GM21619 (cell line): ENCODE results near the gene USH2A.

Experiments used
- ATAC-seq: cut with Tn5 transposase; IDR thresholded peaks from one replicate; pipeline ENCODE4 v1.9.1; 2021; ENCODE audit not compliant: unreplicated experiment

The USH2A gene

DNA sequence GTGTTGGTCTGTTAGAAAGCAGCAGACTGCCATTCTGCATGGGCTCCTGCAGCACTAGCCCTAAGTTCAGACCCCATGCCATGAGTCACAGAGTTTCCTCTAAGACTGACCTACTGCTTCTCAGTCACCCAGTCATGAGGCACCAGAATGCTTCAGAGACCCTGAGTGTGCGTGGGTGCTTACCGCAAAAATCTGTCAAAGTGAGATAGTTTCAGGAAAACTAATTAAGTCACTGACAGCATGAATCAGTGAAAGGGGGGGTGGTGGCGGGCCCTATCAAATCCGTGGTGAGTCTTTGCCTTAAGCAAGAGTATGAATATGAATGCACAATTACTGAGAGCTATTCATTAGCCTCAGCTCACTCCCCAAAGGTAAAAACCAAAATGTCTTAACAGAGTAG lies 758.0 kb downstream of the USH2A start:
- ATAC-seq = no peak

DNA sequence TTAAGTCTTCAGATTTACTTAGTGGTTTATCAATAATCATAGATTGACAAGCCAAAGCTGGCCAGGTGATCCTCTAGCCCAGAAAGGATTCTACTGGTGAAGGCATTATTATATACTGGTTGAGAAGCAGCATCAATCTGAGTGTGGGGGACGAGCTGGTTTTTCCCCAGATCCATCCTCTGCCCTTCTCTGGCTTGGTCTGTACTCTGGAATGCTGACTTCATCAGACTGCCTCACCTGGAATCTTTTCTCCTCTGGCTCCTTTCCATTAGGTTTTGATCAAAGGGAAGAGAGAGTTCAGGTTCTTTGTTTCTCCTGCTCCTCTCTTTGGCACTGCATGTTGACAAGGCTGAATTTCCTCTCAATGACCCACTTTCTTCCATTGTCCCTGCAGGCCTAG lies 762.2 kb downstream of the USH2A start:
- ATAC-seq = no peak

- no peak for ATAC-seq
These were observed 763.0 kb downstream of the USH2A start for GRCh38 chr1:215660259-215660658.

DNA sequence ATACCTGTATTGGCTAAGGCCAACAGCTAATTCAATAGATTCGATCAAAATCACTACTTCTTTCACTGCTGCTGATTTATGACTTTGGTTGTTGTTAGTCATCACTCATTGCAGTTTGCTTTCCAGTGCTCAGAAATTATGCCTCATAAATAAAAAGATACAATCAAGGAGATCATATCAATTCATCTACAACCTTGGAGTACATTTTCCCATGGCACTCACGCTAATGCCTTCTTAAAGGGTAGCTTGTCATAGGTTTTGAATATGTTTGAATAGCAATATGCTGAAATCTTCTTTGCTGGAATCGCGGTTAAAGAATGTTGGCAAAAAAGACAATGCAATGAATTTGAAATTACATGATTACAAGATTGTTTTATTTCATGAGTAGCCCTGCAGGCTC lies 766.2 kb downstream of the USH2A start:
- no peak for ATAC-seq

DNA sequence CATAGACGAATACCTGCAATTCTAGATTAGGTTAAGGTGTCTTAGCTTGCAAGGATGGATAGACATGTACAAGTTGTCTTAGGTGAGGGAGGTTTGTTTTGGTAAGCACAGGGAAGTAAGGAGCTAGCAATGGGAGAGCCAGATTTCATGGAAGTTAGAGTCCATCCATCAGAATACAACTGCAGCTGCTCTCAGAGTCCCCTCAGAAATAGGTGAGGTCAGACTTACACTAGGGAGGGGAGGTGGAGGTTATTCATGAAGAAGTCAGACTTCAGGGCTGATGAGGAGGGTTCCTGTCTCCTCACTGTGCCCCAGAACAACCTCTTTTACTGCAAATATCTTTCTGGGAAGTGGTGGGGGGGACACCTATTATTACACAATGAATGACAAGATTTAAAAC lies 770.9 kb downstream of the USH2A start:
- ATAC-seq = no peak

DNA sequence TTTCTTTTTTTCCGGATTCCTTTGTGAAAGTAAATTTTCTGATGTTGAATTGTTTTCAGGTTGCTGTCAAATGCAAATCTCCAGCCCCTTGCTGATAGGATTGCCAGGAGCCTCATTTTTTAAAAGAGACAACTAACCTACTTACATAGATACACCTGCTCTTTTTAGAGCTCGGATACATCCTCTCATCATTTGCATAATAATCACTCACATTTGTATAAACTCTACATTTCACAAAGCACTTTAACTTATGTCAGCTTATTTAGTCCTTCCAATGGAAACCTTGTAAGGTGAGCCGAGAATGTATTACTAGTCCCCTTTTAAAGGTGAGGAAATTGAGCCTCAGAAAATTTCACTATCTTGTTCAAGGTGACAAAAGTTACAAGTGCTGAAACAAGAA lies 771.4 kb downstream of the USH2A start:
- ATAC-seq = no peak

DNA sequence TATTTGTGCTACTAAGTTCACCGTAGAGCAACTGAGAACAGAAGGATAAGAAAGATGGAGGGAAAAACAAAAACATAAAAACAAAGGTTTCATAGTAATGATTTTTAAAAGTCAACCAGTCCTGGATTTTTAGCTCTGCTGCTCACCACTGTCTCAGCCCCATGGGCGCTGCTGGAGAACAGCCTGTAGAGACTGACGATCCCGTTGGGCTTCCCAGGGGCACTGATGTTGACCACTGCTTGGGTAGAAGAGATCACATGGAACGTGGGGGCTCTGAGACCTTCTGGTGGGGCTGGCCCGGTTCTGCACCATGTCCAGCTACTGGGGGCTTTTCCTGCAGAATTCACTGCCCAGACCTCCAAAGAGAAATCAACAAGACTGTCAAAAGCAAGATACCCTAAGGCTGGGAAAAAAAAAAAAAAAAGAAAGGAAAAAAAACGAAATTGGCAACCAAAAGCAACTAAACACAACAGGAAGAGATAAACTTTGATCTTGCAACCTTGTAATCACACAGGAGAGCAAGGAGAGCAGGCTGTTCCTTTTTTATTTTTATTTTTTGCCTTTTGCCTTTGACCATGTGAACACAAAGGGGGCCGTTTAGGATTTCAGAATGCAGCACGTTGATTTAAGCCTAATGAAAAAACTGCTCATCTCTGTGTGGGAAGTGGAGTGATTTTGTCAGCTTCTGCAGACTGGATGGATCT lies 772.6 kb downstream of the USH2A start:
- no peak for ATAC-seq

DNA sequence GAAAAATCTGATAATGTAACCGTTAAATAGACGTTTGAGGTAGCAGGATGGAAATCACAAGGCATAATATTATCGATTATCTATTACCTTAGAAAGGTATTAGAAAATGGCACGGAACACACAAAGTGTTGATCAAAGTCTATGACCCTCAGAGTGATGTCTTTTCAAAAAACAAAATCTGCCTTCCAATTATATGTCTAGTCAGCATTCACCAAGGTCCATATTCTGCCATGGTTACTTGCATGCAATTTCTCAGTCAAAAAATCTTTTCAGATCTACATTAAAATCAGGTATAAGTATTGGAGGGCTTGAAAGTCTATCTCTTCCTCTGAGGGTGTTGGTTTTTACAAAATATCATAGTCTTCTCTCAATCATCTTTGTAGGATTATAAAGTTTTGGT lies 774.3 kb downstream of the USH2A start:
- ATAC-seq = no peak

DNA sequence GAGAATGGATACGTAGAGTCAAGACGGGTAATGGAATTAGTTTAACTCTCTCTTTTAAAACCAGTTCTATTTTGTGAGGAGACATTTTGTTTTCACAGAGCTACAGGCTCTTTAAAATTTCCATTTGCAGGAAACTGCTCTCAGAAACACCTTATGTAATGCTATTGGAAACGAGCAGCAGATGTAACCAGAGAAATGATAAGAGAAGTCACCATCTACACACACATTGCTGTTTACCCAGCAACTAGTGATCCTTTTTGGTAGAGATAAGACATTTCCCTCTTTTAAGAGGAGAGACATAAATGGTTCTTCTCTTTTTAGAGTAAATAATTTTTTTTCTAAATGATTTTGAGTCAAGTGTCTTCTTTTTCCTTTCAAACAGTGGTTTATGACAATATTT lies 775.5 kb downstream of the USH2A start:
- no peak for ATAC-seq

- no peak for ATAC-seq
These were observed 777.4 kb downstream of the USH2A start for GRCh38 chr1:215645861-215646260.

DNA sequence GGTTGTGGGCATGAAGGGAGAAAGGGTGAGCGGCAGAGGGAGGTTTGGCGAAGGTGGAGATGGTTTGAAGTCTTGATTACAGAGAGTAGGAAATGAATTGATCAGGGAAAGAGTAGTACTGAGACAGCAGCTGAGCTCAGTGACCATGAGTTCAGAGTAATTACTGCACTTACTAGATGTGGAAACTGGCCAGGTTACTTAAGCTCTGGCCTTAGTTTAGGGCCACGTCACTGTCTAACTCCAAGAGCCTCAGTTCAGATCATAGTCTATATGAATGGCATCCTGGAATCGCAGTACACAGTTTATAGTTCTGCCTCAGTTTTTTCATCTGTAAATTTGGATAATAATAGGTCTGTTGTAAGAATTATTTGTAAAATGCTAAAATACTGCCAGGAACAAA lies 778.1 kb downstream of the USH2A start:
- no peak for ATAC-seq

DNA sequence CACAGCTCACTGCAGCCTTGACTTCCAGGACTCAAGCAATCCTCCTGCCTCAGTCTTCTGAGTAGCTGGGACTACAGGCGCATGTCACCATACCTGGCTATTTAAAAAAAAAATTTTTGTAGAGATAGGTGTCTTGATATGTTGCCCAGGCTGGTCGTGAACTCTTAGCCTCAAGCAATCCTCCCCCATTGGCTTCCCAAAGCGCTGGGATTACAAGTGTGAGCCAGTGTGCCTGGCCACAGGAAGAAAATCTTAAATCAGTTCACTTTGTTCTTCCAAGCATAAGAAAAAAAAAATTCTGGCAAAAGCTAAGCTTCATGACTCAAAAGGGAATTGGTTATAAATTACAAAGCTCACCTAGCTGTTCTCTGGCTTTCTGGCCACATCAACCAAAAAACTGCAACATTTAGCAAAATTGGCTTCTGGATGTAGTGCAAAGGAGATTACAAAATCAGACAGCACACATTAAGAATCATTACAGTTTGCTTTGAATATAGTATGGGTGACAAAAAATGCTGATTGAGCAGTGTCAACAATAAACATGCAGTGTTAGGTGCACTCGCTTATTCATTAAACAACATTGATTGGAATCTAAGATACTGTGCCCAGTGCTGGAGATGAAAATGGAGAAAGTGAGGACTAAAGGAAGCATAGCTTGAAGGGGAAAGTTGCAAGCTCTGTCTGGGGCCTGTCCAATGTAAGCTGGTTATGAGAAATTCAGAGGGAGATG lies 779.5 kb downstream of the USH2A start:
- ATAC-seq = no peak

DNA sequence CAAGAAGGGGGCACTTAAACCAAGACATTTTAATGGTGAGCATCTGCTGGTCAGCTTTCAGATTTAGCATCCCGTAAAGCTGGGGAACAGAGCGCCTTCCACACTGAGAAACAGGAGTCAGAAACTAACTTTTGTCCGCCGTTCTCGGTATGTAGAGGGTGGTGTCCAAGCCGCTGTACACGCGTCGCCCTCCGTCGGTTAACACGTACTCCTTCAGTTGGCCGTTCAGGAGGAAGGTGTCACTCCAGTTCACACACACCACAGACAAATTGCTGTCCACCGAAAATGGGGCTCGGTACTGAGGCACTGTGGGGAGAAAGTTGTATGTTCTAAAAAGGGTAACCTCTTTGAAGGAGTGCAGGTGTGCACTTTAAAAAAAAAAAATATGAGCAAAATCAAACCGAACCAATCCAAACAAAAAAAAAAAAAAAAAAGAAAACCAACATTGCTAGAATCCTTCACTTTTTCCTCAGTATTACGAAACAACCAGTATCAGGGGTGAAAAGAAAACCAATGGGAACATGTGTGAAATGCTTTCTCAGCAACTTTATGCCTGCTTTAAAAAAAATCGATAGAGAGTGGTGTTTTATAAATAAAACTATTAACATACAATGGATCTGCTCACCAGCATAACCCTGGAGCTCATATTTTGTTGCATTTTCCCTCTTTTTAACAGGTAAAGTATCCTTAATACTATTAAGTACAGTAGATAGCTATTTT lies 782.7 kb downstream of the USH2A start:
- no peak for ATAC-seq

DNA sequence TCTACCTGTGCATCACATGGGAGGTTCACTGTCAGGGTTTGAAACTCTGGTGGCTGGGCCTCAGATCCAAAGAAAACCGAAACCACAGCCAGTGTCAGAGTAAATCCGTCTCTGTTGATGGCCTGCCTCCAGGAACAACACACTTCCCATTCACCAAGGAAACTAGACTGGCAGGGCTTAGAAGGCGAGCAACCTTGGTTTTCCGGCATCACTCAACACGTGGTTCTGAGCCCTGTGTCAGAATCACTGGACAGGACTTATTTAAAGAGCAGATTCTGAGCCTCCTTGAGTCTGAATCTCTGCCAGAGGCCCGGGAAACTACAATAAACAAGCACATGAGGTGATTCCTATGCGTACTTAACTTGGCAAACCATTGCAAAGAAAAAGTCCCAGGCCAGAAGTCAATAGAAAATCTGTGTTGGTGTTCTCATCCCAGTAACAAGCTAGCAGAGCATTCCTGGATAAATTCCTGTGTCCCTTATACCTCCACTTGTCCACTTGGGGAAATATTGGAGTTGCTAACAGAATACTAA lies 786.1 kb downstream of the USH2A start:
- no peak for ATAC-seq

DNA sequence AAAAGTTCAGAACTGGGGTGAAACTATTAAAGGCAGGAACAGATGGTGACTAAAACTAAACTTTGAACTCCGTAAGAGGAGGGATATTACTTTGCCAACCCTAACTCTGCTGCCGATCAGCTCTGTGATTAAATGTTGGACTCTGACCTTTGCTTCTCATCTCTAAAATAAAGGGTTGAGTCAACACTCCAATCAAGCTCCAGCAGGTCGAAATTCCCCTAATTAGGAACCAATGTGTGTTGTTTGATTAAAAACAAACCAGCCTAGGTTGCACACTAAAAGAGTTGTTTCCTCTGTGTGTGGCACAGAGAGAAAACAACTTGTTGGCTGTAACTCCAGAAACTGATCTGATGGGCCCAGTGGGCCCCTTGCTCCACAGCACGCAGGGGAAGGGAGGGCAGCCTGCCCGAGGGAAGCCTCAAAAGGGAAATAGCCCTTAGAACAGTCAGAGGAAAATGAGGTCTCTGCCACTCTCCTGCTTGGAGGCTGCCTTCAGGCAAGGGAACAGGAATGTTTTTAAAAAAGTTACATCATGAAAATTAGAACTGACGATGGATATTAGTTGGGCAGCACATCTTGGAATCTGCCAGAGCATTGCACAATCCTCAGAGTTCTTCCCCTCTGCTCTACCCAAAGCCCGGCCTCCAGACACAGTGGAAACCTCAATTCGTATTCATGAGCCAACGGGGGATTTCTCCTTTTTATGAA lies 786.8 kb downstream of the USH2A start:
- ATAC-seq = no peak

- ATAC-seq = no peak
These were observed 787.4 kb downstream of the USH2A start for GRCh38 chr1:215635827-215636226.

DNA sequence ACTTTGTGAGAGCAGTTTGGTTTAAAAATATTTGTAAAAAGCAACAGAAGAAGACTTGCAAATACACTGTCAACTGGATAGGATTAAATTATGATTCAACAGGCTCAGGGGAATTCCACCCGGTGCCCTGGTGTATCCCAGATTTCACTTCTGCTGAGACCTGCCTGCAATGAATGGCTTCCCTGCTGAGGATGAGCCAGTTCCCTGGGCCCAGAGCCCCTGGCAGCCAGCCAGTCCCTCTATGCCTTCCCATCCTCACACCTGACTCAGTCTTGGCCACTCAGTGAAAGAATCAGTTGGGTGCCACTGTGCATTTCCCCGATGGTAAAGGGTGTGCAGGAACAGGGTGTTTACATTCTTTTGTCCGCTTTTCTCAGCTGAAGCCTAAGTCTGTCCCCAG lies 791.8 kb downstream of the USH2A start:
- ATAC-seq = no peak

- ATAC-seq = no peak
These were observed 792.2 kb downstream of the USH2A start for GRCh38 chr1:215631040-215631439.

- ATAC-seq = no peak
These were observed 797.3 kb downstream of the USH2A start for GRCh38 chr1:215625949-215626348.

- no peak for ATAC-seq
These were observed 800.1 kb downstream of the USH2A start for GRCh38 chr1:215623162-215623561.

GRCh38 chr1:215617979-215618378 lies 805.3 kb downstream of the USH2A start:
- peak; percentile 52 for ATAC-seq
